GM10266 (cell line): ENCODE data around the gene PCP4L1.
"Not testable (repeated sequence)": the region's sequence is repeated elsewhere in the genome, so short reads cannot be mapped to it uniquely, and the experiment has no call there.

Source experiments
- DNase-seq: peaks from one replicate; pipeline ENCODE4 v3.0.0; 2012; ENCODE audit errors: extremely low spot score
- TF ChIP-seq, protein P1 (sequence below): IDR thresholded peaks from 2 replicates; pipeline ENCODE4 v1.5.1; 2012; ENCODE audit warnings: mild to moderate bottlenecking, low read depth; ENCODE audit not compliant: control insufficient read depth, insufficient read depth; ENCODE audit errors: missing control alignments

PCP4L1 gene

DNA sequence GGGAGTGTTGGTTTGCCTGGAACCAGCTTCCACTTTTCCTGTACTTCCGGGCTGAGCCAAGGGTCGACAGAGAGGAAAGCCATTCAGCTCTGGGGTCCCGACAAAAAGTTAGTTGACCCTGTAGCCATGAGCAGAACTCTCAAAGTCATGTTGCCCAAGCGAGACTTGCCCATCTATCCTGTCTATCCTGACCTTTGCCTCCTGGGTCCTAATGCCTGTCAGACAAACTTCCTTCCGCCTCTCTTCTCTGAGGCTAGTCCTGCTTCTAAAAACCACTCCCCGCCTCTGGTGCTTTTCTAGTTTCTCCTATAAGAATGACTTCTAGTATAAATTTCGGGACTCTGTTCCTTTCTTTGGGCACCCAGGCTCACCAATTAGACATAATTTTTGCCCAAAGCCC lies 7.7 kb upstream of the PCP4L1 start:
- no peak for DNase-seq
- TF ChIP-seq, protein P1, sequence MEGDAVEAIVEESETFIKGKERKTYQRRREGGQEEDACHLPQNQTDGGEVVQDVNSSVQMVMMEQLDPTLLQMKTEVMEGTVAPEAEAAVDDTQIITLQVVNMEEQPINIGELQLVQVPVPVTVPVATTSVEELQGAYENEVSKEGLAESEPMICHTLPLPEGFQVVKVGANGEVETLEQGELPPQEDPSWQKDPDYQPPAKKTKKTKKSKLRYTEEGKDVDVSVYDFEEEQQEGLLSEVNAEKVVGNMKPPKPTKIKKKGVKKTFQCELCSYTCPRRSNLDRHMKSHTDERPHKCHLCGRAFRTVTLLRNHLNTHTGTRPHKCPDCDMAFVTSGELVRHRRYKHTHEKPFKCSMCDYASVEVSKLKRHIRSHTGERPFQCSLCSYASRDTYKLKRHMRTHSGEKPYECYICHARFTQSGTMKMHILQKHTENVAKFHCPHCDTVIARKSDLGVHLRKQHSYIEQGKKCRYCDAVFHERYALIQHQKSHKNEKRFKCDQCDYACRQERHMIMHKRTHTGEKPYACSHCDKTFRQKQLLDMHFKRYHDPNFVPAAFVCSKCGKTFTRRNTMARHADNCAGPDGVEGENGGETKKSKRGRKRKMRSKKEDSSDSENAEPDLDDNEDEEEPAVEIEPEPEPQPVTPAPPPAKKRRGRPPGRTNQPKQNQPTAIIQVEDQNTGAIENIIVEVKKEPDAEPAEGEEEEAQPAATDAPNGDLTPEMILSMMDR, result no peak

GRCh38 chr1:161251579-161251978 lies 7.0 kb upstream of the PCP4L1 start:
- TF ChIP-seq, protein P1, result no peak
- no peak for DNase-seq

DNA sequence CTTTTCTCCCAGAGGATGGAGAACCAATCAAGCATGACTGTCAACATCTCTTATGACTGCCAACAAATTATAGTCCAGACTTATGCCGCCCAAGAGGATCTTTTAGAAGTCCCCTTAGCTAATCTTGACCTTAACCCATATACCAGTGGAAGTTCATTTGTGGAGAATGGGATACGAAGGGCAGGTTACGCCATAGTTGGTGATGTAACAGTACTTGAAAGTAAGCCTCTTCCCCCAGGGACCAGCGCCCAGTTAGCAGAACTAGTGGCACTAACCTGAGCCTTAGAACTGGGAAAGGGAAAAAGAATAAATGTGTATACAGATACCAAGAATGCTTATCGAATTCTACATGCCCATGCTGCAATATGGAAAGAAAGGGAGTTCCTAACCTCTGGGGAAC lies 3.2 kb upstream of the PCP4L1 start:
- DNase-seq, result not testable (repeated sequence)

- not testable (repeated sequence) for DNase-seq
Measured at GRCh38 chr1:161255955-161256520, 2.5 kb upstream of the PCP4L1 start.

DNA sequence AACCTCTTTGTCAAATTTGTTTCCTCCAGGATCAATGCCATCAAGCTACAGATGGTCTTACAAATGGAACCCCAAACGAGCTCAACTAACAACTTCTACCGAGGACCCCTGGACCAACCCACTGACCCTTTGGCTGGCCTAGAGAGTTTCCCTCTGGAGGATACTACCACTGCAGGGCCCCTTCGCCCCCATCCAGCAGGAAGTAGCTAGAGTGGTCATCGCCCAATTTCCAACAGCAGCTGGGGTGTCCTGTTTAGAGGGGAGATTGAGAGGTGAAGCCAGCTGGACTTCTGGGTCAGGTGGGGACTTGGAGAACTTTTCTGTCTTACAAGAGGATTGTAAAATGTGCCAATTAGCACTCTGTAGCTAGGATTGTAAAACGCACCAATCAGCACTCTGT lies 1.4 kb upstream of the PCP4L1 start:
- DNase-seq, result not testable (repeated sequence)

DNA sequence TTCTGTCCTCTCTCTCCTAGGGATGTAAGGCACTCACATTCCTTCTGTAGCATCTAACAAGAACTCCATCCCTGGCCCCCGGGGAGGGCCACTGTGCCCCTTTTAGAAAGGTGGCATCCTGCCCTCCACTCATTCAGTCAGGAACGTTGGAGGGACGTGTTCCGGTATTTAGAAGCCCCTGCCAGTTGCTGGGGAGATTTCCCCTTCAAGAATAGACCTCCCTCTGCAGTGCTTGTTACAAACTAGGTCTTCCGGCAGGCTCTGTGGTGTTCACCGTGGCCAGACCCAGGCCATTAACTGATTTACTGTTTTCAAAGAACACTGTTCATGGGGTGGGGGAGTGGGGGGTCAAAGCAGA lies 779 bp downstream of the PCP4L1 start:
- no peak for DNase-seq
- TF ChIP-seq, protein P1, result no peak

DNA sequence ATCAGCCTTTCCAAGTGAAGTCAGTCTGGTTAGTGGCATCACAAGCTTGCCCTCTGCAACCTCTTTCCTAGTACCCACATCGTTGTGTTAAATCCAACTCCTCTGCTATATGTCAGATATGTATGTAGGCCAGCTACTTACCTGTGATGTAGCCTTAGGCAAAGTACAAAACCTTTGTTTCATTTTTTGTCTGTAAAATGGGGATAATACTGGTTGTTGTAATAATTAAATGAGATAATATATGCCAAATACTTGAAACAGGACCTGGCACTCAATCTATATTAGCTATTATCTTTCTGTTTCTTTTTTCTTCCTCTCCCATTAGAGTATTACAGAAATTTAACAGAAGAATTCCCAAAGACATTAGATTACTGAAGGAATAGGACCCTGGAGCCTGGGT lies 1.2 kb downstream of the PCP4L1 start:
- TF ChIP-seq, protein P1, result no peak
- no peak for DNase-seq

DNA sequence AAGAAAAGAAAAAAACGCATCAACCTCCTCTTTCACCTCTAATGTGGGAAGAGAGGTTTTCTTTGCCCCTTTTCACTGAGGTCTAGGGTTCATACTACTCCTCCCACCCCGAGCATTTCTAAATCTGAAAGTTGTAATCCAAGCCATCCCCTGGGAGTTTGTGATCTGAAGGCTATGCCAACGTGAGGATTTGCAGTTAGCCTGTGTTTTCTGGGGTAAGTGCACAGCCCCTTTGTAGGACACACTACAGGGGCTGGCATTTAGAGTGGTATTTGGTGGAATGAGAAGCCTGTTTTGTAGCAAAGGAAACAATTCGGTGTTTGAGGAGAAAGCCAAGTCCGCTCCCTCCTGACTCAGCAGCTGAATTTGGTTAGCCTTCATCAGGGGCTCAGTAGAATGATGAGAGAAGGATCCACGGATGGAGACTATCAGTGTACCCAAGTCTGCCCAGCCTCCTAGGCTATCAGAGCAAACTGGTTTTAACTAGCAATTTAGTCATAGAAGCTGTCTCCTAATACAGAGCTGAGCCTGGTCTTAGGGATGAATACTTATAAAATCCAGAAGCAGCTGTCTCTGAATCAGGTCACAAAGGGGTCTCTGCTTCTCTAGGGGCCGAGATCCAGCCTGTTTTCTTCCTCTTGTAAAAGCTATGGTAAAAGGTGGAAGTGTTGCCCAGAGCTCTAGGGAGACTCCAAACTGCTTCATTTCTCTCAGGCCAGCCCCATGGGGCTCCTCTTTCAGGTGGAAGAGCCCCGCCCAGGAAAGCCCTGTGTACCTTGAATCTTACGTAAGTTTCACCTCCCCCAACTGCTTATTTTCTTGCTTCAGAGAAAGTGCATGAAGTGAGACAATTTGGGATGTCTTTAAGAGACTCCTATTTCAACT lies 2.1 kb downstream of the PCP4L1 start:
- TF ChIP-seq, protein P1, result no peak
- DNase-seq, result no peak
